K562 (cell line): ENCODE data around the gene B4GALT1. TPM values are rescaled to one million over a fixed set of nuclear protein-coding genes. Genes with fewer than 3 reads are reported as not detected.

Source experiments
- ATAC-seq: fragments of 200-7000 bp; cut with Tn5 transposase; 3 replicates; pipeline ENCODE4 v1.9.1; 2020; ENCODE audit warnings: moderate library complexity
- BruUV-seq: library from RNA; stranded (reverse); fragments of 400-500 nt; replicated peaks from 2 replicates; lab custom pipeline; 2021; lab: Mats Ljungman, UMichigan
- CTCF ChIA-PET: fragments of 300-600 bp; formaldehyde crosslinking; extraction: SDS; loops from one replicate; lab custom pipeline; 2021; ENCODE audit warnings: low intra/inter-chr PET ratio; lab: Yijun Ruan, JAX
- POLR2A ChIA-PET: fragments of 300-600, 350-650 bp; sonication (Branson Sonifier 250); formaldehyde crosslinking; extraction: SDS; loops from one replicate; lab custom pipeline; 2021; ENCODE audit warnings: antibody characterized with exemption, inconsistent platforms; lab: Yijun Ruan, JAX
- DNase-seq, 4 experiments: peaks; one replicate each; pipeline versions ENCODE4 v3.0.0 to v3.0.0-alpha.2; 2011 to 2018; ENCODE audit warnings: low spot score in 3 of 4, mixed read lengths in 3 of 4; ENCODE audit errors: extremely low read depth in 1 of 4
- FAIRE-seq: peaks from 2 replicates; lab custom pipeline; 2011; peaks lifted over from hg19 to GRCh38; lab: Jason Lieb, UNC
- H2AFZ ChIP-seq: 2 replicates; pipeline ENCODE4 v1.6.0; 2011; ENCODE audit warnings: low read depth, low read length, control low read depth, inconsistent platforms
- H3K27ac ChIP-seq: fragments of 200-600 bp; 3 replicates; pipeline ENCODE4 v1.8.0; 2011; ENCODE audit warnings: low read depth, mild to moderate bottlenecking, control low read depth, inconsistent platforms, low read length, moderate library complexity, mixed read lengths; ENCODE audit errors: extremely low read depth
- H3K27me3 ChIP-seq, 2 experiments: fragments of 300-600 bp in 1 of 2; 2 replicates in 1 of 2; 3 replicates in 1 of 2; pipeline versions ENCODE4 v1.6.0 to v1.8.0; 2011; ENCODE audit warnings: inconsistent platforms in 2 of 2, low read length in 2 of 2, mild to moderate bottlenecking in 1 of 2, mixed read lengths in 1 of 2, moderate library complexity in 1 of 2; ENCODE audit not compliant: control insufficient read depth in 2 of 2, insufficient read depth in 2 of 2
- H3K36me3 ChIP-seq: fragments of 300-600 bp; 3 replicates; pipeline ENCODE4 v1.8.0; 2011; ENCODE audit warnings: mild to moderate bottlenecking, low read length, inconsistent platforms; ENCODE audit not compliant: control insufficient read depth, insufficient read depth
- H3K4me1 ChIP-seq, 2 experiments: fragments of 200-600 bp in 1 of 2; replicated peaks in 1 of 2; 2 replicates in 1 of 2; 3 replicates in 1 of 2; pipeline versions ENCODE4 v1.5.1 to v1.8.0; 2011; ENCODE audit warnings: inconsistent platforms in 2 of 2, low read length in 2 of 2, mild to moderate bottlenecking in 1 of 2, mixed read lengths in 1 of 2, moderate library complexity in 1 of 2; ENCODE audit not compliant: control insufficient read depth in 2 of 2, insufficient read depth in 2 of 2
- H3K4me2 ChIP-seq: 2 replicates; pipeline ENCODE4 v1.6.1; 2011; ENCODE audit warnings: low read length, control low read depth, inconsistent platforms, mixed read lengths; ENCODE audit not compliant: insufficient read depth
- H3K4me3 ChIP-seq: fragments of 200-600 bp; sonication (generic), shearing (Covaris generic); 2 replicates; pipeline ENCODE4 v1.5.1; 2016; ENCODE audit warnings: control low read depth, inconsistent platforms
- H3K79me2 ChIP-seq: fragments of 200-600 bp; 3 replicates; pipeline ENCODE4 v1.8.0; 2011; ENCODE audit warnings: low read length, inconsistent platforms; ENCODE audit not compliant: control insufficient read depth, insufficient read depth
- H3K9ac ChIP-seq, 2 experiments: 2 replicates each; pipeline versions ENCODE4 v1.6.0 to v1.6.1; 2011; ENCODE audit warnings: low read depth in 2 of 2, low read length in 2 of 2, control low read depth in 1 of 2, inconsistent platforms in 1 of 2, mild to moderate bottlenecking in 1 of 2, mixed read lengths in 1 of 2; ENCODE audit not compliant: insufficient read depth in 1 of 2
- H3K9me1 ChIP-seq: one replicate; pipeline ENCODE4 v1.6.0; 2011; ENCODE audit warnings: inconsistent platforms, mild to moderate bottlenecking, low read length, moderate library complexity; ENCODE audit not compliant: control insufficient read depth, insufficient read depth
- H3K9me3 ChIP-seq: replicated peaks from 2 replicates; pipeline ENCODE4 v1.5.1; 2011; ENCODE audit warnings: low read depth, low read length, inconsistent platforms; ENCODE audit not compliant: control insufficient read depth, insufficient read depth
- H4K20me1 ChIP-seq: replicated peaks from 2 replicates; pipeline ENCODE4 v1.6.1; 2011; ENCODE audit warnings: low read length, inconsistent platforms, mixed read lengths; ENCODE audit not compliant: control insufficient read depth, insufficient read depth
- CLOCK ChIP-seq: fragments of 250-450 bp; sonication (Bioruptor Pico); IDR thresholded peaks from 2 replicates; pipeline ENCODE4 v1.4.0; 2020; ENCODE audit warnings: mild to moderate bottlenecking, moderate library complexity, borderline replicate concordance
- ESRRB ChIP-seq: fragments of 250-450 bp; sonication (Bioruptor Pico); IDR thresholded peaks from 2 replicates; pipeline ENCODE4 v1.5.0; 2020; ENCODE audit warnings: mild to moderate bottlenecking, moderate library complexity, borderline replicate concordance
- HDAC2 ChIP-seq: fragments of 450-650 bp; IDR thresholded peaks from 2 replicates; pipeline ENCODE4 v1.6.1; 2016; ENCODE audit warnings: mild to moderate bottlenecking
- IRF1 ChIP-seq: sonication (generic); formaldehyde crosslinking; IDR thresholded peaks from 2 replicates; pipeline ENCODE4 v1.8.0; 2022; ENCODE audit warnings: missing genetic modification reagents, mild to moderate bottlenecking, borderline replicate concordance
- KLF10 ChIP-seq: fragments of 250-450 bp; sonication (Bioruptor Pico); IDR thresholded peaks from 2 replicates; pipeline ENCODE4 v1.6.1; 2021; ENCODE audit warnings: matching md5 sums
- WGBS: fragments of 100-300 bp; shearing (Covaris generic); methylation state at CpG from one replicate; pipeline ENCODE4 v1.1.6; 2016; ENCODE audit warnings: low coverage, mixed read lengths; ENCODE audit not compliant: insufficient coverage; ENCODE audit errors: missing lambda C conversion rate; 5-methylcytosine and 5-hydroxymethylcytosine counted together
- in situ Hi-C: fragments of 300-500 bp; cut with MboI; formaldehyde crosslinking; loops from 4 replicates; pipeline ENCODE4 v1.15.0; 2018; ENCODE audit warnings: inconsistent platforms, mixed read lengths
- intact Hi-C: fragments of 100-400 bp; cut with micrococcal nuclease; formaldehyde crosslinking; loops from 2 replicates; pipeline ENCODE4 v1.14.2; 2022
- polyA plus RNA-seq, 8 experiments: library from polyadenylated mRNA; depleted of rRNA in 4 of 8; stranded (reverse) in 5 of 8; unstranded in 3 of 8; fragments of >200 nt; fragmentation: Nextera tagmentation in 2 of 8; fragmentation: Illumina TruSeq in 1 of 8; extraction: Ambion mirVana in 2 of 8; extraction: Trizol in 1 of 8; gene quantifications; 2 replicates each; pipeline versions ENCODE4 v1.2.1 to v1.2.3, GENCODE V29; 2011 to 2014; ENCODE audit warnings: inconsistent platforms in 1 of 8, missing spikeins in 1 of 8
- total RNA-seq, 7 experiments: library from RNA; depleted of rRNA in 6 of 7; stranded (reverse); fragments of >200 nt in 6 of 7; fragmentation: Illumina TruSeq in 2 of 7; extraction: Trizol in 2 of 7; gene quantifications; 2 replicates each; pipeline versions ENCODE4 v1.2.1 to v1.2.3, GENCODE V29; 2011 to 2021; ENCODE audit warnings: low replicate concordance in 1 of 7

The B4GALT1 gene
- total and polyA plus RNA-seq, 9 of the 15 experiments (the other 6 are each of a cell fraction or from before 2014, with no cell fraction given), result 4.1 to 26.8 (median 7.1) TPM

GRCh38 chr9:33133186-33133585 lies 34.0 kb downstream of the B4GALT1 start:
- H4K20me1 ChIP-seq, result peaks cover 16% of the 10 kb centered on the region; the same call in 1 of the 2 replicates
- POLR2A ChIA-PET, result interaction anchor here (2.1 kb wide), 1 partner anchor 12 kb away, joined by 7 read pairs; no protein-coding TSS in a partner anchor
- H3K79me2 ChIP-seq, result peaks cover 5% of the 10 kb centered on the region; the same call in 2 of the 3 replicates
- CTCF ChIA-PET, result no interaction called here
- intact Hi-C loops, result no loop called here
- DNase-seq (no peak), FAIRE-seq (no peak), ATAC-seq (no peak)
- H3K27ac ChIP-seq, result no peak overlapping the region
- no peaks in the 10 kb centered on the region for H3K9me3 ChIP-seq
- H3K9ac ChIP-seq, result no peak overlapping the region
- no peak overlapping the region for H3K4me2 ChIP-seq
- H3K27me3 ChIP-seq, result no peaks in the 10 kb centered on the region
- peaks cover 51% of the 10 kb centered on the region; the same call in 2 of the 3 replicates for H3K36me3 ChIP-seq
- H3K4me3 ChIP-seq, result no peak overlapping the region
- H3K9me1 ChIP-seq, result peaks cover 4% of the 10 kb centered on the region
- no TSS peak for BruUV-seq
- in situ Hi-C loops, result no loop called here
- 95% methylated on average over 6 of the region's 7 CpGs for WGBS
- TF ChIP-seq KLF10, result no peak
- no peak for TF ChIP-seq CLOCK (CRISPR knock-in tag)
- no peak for TF ChIP-seq ESRRB (CRISPR knock-in tag)
- TF ChIP-seq HDAC2, result no peak
- no peak for TF ChIP-seq IRF1 (CRISPR knock-in tag)
- H3K4me1 ChIP-seq, result peaks cover 0 to 5% of the 10 kb centered on the region in 2 experiments; a peak in 4 of 5 replicates
- no peak overlapping the region for H2AFZ ChIP-seq
